HG03442 (cell line): ENCODE results near the gene SLC9A4.

Source experiments
- ATAC-seq: cut with Tn5 transposase; IDR thresholded peaks from one replicate; pipeline ENCODE4 v1.9.1; 2021; ENCODE audit warnings: mild to moderate bottlenecking, moderate library complexity; ENCODE audit not compliant: unreplicated experiment

SLC9A4 gene

GRCh38 chr2:102453501-102453900, 19.5 kb upstream of the SLC9A4 start:
- no peak for ATAC-seq

GRCh38 chr2:102455061-102455670, 17.9 kb upstream of the SLC9A4 start:
- ATAC-seq = no peak

- no peak for ATAC-seq
These were observed 12.6 kb upstream of the SLC9A4 start for GRCh38 chr2:102460467-102460866.

- ATAC-seq = no peak
These were observed 11.8 kb upstream of the SLC9A4 start for GRCh38 chr2:102461188-102461587.

- ATAC-seq = no peak
These were observed 9.9 kb upstream of the SLC9A4 start for GRCh38 chr2:102463160-102463559.

GRCh38 chr2:102470168-102470567, 2.9 kb upstream of the SLC9A4 start:
- no peak for ATAC-seq

GRCh38 chr2:102473631-102474030, 605 bp downstream of the SLC9A4 start:
- no peak for ATAC-seq

- ATAC-seq = no peak
These were observed 1.8 kb downstream of the SLC9A4 start for GRCh38 chr2:102474785-102475184.

GRCh38 chr2:102478686-102479470, 5.9 kb downstream of the SLC9A4 start:
- ATAC-seq = no peak

- ATAC-seq = no peak
These were observed 7.5 kb downstream of the SLC9A4 start for GRCh38 chr2:102480285-102481195.

GRCh38 chr2:102481931-102482330, 8.9 kb downstream of the SLC9A4 start:
- no peak for ATAC-seq

GRCh38 chr2:102483086-102483485, 10.1 kb downstream of the SLC9A4 start:
- no peak for ATAC-seq

GRCh38 chr2:102484310-102485061, 11.5 kb downstream of the SLC9A4 start:
- no peak for ATAC-seq

GRCh38 chr2:102485147-102485785, 12.2 kb downstream of the SLC9A4 start:
- ATAC-seq = no peak

- no peak for ATAC-seq
These were observed 14.1 kb downstream of the SLC9A4 start for GRCh38 chr2:102486941-102487702.

- ATAC-seq = no peak
These were observed 14.9 kb downstream of the SLC9A4 start for GRCh38 chr2:102487761-102488462.

GRCh38 chr2:102489646-102490045, 16.6 kb downstream of the SLC9A4 start:
- no peak for ATAC-seq

- ATAC-seq = no peak
These were observed 19.0 kb downstream of the SLC9A4 start for GRCh38 chr2:102492006-102492405.

GRCh38 chr2:102494570-102494969, 21.5 kb downstream of the SLC9A4 start:
- ATAC-seq = no peak
